Measurements from ENCODE around the gene SKA2.
"Not testable (repeated sequence)": the region's sequence is repeated elsewhere in the genome, so short reads cannot be mapped to it uniquely, and the experiment has no call there.

Gene SKA2

DNA sequence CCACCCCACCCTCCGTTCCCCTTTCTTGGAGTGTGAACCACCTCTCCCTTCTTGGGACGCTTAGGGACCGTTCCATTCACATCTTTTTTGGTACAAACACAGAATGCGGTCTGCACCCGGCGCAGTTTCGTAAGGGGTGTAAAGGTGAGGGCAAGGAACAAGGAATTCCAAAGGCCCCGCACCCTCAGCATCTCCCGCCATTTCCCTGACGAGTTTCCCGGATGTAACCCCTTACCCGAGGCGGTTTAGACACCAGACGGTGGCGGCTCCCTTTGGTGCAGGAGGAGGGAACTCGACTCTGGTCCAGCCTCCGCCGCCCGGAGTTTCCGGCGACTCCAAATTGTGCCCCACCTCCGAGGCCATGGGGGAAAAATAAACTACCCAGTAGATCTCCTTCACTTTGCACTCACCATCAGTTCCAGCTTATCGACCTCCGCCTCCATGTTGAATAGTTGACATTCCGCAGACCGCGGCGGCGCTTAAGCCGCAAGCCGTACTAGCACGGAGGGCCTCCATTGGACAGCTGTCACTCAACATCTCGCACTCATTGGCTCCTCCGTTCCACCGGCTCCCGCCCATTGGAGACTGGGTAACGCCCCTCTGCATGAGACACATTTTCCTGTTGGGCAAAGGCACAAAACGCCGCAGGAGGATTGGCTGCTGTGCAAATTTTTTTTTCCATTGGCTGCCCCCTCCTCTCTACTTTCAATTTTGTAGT is at the start of gene SKA2:
Gene SKA2 (minus strand): TSS at position 466 of the 718 bp plus-strand sequence. CDS start 23 bp downstream, at position 443.
- DNase-seq (peak; percentile 95), ATAC-seq (peak; percentile 87)

GRCh38 chr17:59202320-59202719 is 47.3 kb upstream of the SKA2 start:
- no peak for ATAC-seq
- no peak for DNase-seq

- DNase-seq, result no peak
- no peak for ATAC-seq
These were observed 44.4 kb upstream of the SKA2 start for GRCh38 chr17:59199398-59199797.

DNA sequence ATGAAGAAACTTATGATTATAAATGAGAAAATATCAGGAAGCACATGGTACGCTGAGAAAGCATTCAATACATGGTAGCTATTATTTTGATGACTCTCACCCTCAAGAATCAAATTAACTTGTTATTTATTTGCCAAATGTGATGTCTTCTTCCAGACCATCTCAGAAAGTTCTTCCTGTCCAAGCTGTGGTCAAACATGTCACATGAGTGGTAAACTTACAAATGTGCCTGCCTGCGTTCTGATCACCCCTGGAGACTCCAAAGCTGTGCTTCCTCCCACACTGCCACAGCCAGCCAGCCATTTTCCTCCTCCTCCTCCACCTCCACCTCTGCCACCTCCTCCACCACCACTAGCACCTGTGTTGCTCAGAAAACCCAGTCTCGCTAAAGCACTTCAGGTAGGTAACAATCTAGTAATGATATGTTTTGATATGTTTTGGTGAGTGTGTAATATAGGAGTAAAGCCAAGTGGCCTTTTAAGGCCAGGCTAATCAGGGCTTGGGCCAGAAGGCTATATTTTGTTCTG is 38.4 kb upstream of the SKA2 start:
- no peak for DNase-seq

DNA sequence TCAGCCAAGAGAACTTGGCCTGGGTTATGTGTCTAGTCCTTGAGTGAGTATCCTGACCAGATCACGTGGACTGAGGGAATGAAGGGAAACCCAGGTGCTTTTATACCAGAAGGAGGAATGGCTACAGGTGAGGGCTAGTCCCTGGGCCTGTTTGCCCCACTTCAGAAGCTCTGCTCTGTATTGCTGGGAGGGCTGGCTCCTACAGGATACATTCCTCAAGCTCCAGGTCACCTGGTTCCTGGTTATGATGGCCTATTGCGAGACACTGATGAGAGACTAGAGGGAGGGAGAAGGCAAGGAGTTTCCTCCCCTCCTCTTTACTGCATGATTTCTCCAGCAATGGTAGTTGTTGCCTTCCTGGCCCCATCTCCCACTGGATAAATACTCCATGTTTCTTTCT is 35.8 kb upstream of the SKA2 start:
- ATAC-seq (no peak), DNase-seq (no peak)

More for the DNA sequence above, 38.4 kb upstream of the SKA2 start:
- no peak for ATAC-seq

DNA sequence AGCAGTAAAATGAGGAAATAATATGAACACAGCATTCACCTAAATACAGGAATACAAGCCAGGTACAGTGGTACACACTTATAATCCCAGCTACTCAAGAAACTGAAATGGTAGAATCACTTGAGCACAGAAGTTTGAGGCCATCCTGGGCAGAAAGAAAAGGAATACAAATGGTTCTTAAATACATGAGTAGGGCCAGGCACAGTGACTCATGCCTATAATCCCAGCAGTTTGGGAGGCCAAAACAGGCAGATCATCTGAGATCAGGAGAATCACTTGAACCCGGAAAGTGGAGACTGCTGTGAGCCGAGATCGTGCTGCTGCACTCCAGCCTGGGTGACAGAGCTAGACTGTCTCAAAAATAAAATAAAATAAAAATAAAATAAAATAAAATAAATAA is 31.9 kb upstream of the SKA2 start:
- ATAC-seq (no peak), DNase-seq (no peak)

DNA sequence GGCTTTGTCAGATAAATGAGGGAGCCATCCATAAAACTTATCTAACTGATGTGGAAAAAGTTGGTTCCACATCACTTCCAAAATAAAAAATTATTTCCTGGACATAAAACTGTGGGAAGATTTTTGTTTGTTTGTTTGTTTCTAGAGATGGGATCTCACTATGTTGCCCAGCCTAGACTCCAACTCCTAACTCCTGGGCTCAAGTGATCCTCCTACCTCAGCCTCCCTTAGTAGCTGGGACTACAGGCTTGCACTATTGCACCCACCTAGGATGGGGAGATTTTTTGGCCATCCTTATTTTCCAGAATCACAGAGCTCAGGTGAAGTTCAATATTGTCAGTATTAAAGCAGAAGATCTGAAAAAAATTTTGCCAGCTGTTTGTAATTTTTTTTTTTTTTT is 31.0 kb upstream of the SKA2 start:
- DNase-seq (no peak), ATAC-seq (no peak)

- ATAC-seq, result no peak
- no peak for DNase-seq
These were observed 26.5 kb upstream of the SKA2 start for GRCh38 chr17:59181481-59181880.

GRCh38 chr17:59180626-59181025 is 25.6 kb upstream of the SKA2 start:
- ATAC-seq, result no peak
- DNase-seq, result no peak

DNA sequence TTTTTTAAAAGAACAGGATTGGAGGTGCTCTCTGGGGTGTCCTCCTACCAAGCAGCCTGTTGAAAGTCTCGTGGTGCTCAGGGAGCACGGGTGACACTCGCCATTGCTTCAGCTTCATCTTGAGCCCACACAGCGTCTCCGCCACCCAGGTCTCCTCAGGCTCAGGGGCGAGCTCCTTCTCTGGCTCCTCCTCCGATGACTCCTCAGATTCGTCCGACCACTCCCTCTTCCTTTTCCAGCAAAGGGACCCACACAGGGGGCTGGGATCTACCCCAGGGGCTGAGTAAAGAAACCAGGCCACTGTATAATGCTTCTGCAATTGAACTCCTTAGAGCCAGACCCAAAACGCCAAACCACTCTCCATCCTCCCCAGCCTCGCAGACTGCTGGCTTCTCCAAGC is 24.6 kb upstream of the SKA2 start:
- ATAC-seq, DNase-seq: not testable (repeated sequence)

DNA sequence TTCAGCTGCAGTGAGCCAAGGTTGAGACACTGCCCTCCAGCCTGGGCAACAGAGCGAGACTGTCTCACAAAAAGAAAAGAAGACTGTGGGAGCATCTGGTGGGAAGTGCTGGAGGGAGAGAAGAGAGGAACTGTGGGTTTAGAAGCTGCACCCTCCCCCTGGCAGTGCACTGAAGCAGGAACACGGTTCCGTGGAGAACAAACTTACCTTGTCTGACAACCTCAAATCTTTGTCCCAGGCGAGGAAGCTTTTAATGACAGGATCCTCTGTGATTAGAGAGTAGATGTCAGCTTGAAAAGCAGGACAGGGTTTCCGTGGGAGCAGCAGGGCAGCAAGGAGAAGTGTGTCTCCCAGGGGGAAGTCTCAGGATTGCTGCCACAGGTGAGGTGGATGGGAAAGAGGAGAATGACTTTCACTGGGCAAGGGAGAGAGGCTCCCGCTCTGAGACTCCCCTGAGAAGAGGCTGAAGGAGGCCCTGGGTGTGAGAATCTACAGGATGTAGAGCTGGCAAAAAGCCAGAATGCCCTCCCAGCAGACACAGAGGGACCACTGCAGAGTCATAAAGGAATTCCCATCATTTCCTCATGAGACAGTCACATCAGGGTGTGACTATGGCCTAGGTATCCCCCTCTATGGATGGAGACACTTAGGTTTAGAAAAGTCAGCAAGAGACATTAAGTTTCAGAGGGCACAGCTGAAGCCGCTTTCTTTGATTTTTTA is 23.4 kb upstream of the SKA2 start:
- DNase-seq (no peak), ATAC-seq (no peak)

GRCh38 chr17:59175076-59175475 is 20.1 kb upstream of the SKA2 start:
- DNase-seq (no peak), ATAC-seq (no peak)

- DNase-seq, result no peak
- no peak for ATAC-seq
These were observed 19.7 kb upstream of the SKA2 start for GRCh38 chr17:59174671-59175070.

- ATAC-seq, result no peak
- no peak for DNase-seq
These were observed 17.5 kb upstream of the SKA2 start for GRCh38 chr17:59172436-59173004.

DNA sequence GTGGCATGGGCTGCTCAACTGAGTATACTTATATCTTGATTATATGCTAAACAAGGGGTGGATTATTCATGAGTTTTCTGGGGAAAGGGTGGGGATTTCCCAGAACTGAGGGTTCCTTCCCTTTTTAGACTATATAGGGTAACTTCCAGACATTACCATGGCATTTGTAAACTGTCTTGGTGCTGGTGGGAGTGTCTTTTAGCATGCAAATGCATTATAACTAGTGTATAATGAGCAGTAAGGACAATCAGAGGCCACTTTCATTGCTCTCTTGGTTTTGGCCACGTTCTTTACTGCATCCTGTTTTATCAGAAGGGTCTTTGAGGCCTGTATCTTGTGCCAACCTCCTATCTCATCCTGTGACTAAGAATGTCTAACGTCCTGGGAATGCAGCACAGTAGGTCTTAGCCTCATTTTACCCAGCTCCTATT is 12.6 kb upstream of the SKA2 start:
- ATAC-seq (no peak), DNase-seq (no peak)

- ATAC-seq (peak; percentile 78), DNase-seq (peak; percentile 34)
These were observed 11.0 kb upstream of the SKA2 start for GRCh38 chr17:59165933-59166342.

GRCh38 chr17:59161477-59161876 is 6.5 kb upstream of the SKA2 start:
- no peak for DNase-seq
- ATAC-seq, result no peak

- DNase-seq (no peak), ATAC-seq (no peak)
These were observed 5.4 kb upstream of the SKA2 start for GRCh38 chr17:59160157-59161025.

- ATAC-seq (peak; percentile 92), DNase-seq (peak; percentile 87)
These were observed 622 bp upstream of the SKA2 start, which contains the start of gene PRR11 for GRCh38 chr17:59155439-59156177. Gene PRR11 (plus strand): TSS chr17:59155746. CDS start chr17:59169753, 14,007 bp downstream.

- ATAC-seq, result no peak
- DNase-seq, result peak; percentile 53
These were observed 680 bp downstream of the SKA2 start for GRCh38 chr17:59154292-59154720.

GRCh38 chr17:59152925-59153324 is 2.1 kb downstream of the SKA2 start:
- ATAC-seq, result no peak

More at GRCh38 chr17:59152925-59153324, 2.1 kb downstream of the SKA2 start:
- no peak for DNase-seq
